ENCODE measurements around the gene NIPSNAP3A. TPM values are rescaled to one million over a fixed set of nuclear protein-coding genes. Genes with fewer than 3 reads are reported as not detected.

Gene NIPSNAP3A
- total RNA-seq, 4 donors from 2014 or later: 21.9 to 42.0 (median 24.4) TPM

DNA sequence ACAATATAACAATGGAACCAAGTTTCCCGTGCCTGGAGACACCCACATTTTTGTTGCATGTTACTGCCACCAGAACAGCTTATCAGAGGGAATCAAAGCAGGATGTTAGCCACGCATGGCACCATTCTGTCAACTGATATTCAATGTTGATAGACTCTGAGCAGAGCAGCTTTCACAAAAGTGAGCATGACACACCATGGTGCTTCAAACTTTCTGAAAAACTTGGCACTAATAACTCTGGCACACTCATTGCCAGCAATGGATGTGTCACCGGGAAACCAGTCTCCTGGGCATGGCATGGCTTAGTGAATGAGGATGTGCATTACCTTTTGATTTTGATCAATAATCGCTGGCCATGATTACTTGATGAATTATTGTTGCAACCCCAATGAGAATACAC, 36.1 kb downstream of the NIPSNAP3A start:
- Histone ChIP-seq H3K9me3 (no peaks in the 10 kb centered on the region), H3K36me3 (peaks cover 29 to 74% of the 10 kb centered on the region in 2 donors)

DNA sequence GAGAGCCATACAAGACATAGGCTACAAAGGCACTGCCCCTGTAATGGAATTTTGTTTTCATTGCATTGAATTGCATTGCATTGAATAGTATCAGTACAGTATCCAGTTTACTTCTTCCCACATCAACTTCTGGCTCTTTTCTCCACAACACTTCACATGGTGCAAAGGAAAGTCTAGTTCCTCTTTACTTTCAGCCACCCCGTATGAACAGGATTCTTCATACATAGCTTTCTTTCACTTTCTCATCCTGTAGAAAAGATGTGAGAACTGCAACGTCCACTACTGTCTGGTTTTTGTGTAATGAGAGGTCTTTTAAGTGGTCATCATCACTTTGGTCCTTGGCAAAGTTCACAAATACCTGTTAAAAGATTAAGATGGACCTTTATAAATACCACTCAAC, 36.6 kb downstream of the NIPSNAP3A start:
- no peak overlapping the region for H3K27ac ChIP-seq
- WGBS, 2 donors (ENCODE audit: low coverage in 1 of 2): 47 to 84% methylated on average over 2 of the region's 2 CpGs
- no peaks in the 10 kb centered on the region for H3K27me3 ChIP-seq
- H3K9me3 ChIP-seq: no peaks in the 10 kb centered on the region
- ATAC-seq: no peak
- TF ChIP-seq EP300 (IDR thresholded peaks at IDR 0.05): no peak
- no peak for TF ChIP-seq CTCF (IDR thresholded peaks at IDR 0.05)
- no peak for TF ChIP-seq POLR2A (IDR thresholded peaks at IDR 0.05)
- TF ChIP-seq POLR2AphosphoS5 (IDR thresholded peaks at IDR 0.05): no peak
- H3K4me1 ChIP-seq: no peaks in the 10 kb centered on the region
- H3K36me3 ChIP-seq: peaks cover 33 to 79% of the 10 kb centered on the region in 2 donors
- no peak overlapping the region for H3K4me3 ChIP-seq

More for the DNA sequence above, 36.1 kb downstream of the NIPSNAP3A start:
- Histone ChIP-seq H3K4me3 (no peak overlapping the region), H3K27ac (no peak overlapping the region), H3K27me3 (no peaks in the 10 kb centered on the region), H3K4me1 (no peaks in the 10 kb centered on the region)
- no peak for TF ChIP-seq EP300 (IDR thresholded peaks at IDR 0.05)
- TF ChIP-seq POLR2AphosphoS5 (IDR thresholded peaks at IDR 0.05): no peak
- no peak for TF ChIP-seq CTCF (IDR thresholded peaks at IDR 0.05)
- TF ChIP-seq POLR2A (IDR thresholded peaks at IDR 0.05): no peak
- no peak for ATAC-seq
- WGBS, 2 donors (ENCODE audit: low coverage in 1 of 2): 87 to 94% methylated on average over 3 to 4 of the region's 4 CpGs

DNA sequence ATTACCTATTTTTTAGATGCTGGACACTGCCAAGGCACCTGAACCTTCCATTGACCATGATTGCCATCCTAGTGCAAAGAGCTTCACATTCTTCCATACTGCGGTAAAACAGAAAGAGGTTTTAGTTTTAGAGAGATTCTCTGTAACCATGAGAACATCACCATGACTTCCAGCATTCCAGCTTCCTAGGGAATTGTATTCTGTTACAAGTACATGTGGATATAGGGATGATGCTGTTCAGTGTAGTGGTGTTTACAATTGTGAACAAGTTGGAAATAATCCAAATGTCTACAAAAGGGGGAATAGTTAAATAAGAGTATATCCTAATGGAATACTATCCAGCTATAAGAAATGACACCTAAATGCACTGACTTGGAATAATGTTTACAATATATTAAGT, 38.8 kb downstream of the NIPSNAP3A start:
- no peak overlapping the region for H3K27ac ChIP-seq
- H3K27me3 ChIP-seq: no peaks in the 10 kb centered on the region
- H3K9me3 ChIP-seq: no peaks in the 10 kb centered on the region
- TF ChIP-seq POLR2A (IDR thresholded peaks at IDR 0.05): no peak
- TF ChIP-seq POLR2AphosphoS5 (IDR thresholded peaks at IDR 0.05): no peak
- no peak for TF ChIP-seq EP300 (IDR thresholded peaks at IDR 0.05)
- TF ChIP-seq CTCF (IDR thresholded peaks at IDR 0.05): no peak
- WGBS, 2 donors (ENCODE audit: low coverage in 1 of 2): 67% methylated on average over 1 of the region's 1 CpG; no CpG with 5 or more reads in 1 of the 2 donors
- H3K4me1 ChIP-seq: no peaks in the 10 kb centered on the region
- H3K4me3 ChIP-seq: no peak overlapping the region
- ATAC-seq: no peak
- H3K36me3 ChIP-seq: peaks cover 40 to 100% of the 10 kb centered on the region in 2 donors

DNA sequence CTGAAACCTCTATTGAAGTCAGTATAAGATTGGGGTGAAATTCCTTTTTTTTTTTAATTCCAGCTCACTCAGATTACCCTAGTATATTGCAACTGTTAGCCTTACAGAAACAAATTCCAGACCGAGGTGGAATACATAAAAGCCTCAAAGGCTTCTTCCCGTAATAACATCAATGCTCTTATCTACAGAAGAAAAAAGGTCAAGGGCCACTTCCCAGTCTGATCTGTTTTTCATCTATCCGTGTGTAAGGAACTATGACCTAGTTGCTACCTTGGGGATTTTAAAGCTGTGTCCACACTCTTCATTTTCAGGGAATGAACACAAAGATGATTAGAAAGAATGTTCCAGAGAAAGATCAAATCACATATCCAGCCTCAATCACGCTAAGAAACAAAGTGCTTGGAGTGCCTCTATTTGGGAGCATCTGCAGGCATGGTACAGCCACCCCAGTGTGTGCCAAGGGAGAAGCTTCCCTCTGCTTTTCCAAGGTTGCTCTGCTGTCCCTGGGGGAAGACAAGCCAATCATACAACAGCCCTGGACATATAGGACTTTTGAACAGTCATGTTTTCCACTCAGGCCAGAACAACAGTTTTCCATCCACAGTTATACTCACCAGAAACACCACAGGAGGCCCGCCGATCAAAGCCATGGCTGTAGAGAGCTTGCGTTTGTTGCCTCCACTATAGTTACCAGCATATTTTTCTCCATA, 40.0 kb downstream of the NIPSNAP3A start:
- 70 to 85% methylated on average over 7 of the region's 7 CpGs for WGBS, 2 donors (ENCODE audit: low coverage in 1 of 2)
- TF ChIP-seq CTCF (IDR thresholded peaks at IDR 0.05): no peak
- TF ChIP-seq EP300 (IDR thresholded peaks at IDR 0.05): no peak
- no peak for TF ChIP-seq POLR2A (IDR thresholded peaks at IDR 0.05)
- no peak for TF ChIP-seq POLR2AphosphoS5 (IDR thresholded peaks at IDR 0.05)
- H3K4me3 ChIP-seq: no peak overlapping the region
- ATAC-seq: no peak
- peaks cover 40 to 100% of the 10 kb centered on the region in 2 donors for H3K36me3 ChIP-seq
- H3K4me1 ChIP-seq: no peaks in the 10 kb centered on the region
- H3K9me3 ChIP-seq: no peaks in the 10 kb centered on the region
- H3K27ac ChIP-seq: no peak overlapping the region
- no peaks in the 10 kb centered on the region for H3K27me3 ChIP-seq

DNA sequence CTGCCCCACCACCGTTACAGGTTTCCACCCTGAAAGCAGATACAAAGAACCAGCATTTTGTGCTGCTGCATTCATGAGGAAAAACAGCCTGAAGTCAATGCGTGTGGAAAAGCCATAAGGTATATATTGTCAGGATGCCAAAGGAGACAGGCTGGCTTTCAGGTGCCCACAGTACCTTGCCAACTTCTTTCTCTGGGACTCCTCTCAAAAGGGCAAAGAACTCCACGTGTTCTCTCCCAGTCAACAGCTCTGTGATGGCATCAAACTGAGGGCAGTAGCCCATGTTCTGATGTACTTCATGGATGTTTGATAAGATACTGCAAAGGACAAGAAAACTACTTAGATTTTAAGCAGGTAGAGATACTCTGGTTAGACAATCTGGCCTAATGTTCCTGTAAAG, 40.8 kb downstream of the NIPSNAP3A start:
- Histone ChIP-seq H3K4me3 (no peak overlapping the region), H3K4me1 (no peaks in the 10 kb centered on the region), H3K9me3 (no peaks in the 10 kb centered on the region), H3K27ac (no peak overlapping the region), H3K36me3 (peaks cover 44 to 100% of the 10 kb centered on the region in 2 donors), H3K27me3 (no peaks in the 10 kb centered on the region)
- ATAC-seq: no peak
- 82 to 83% methylated on average over 1 to 3 of the region's 3 CpGs for WGBS, 2 donors (ENCODE audit: low coverage in 1 of 2)
- TF ChIP-seq CTCF (IDR thresholded peaks at IDR 0.05) (no peak), POLR2AphosphoS5 (IDR thresholded peaks at IDR 0.05) (no peak), EP300 (IDR thresholded peaks at IDR 0.05) (no peak), POLR2A (IDR thresholded peaks at IDR 0.05) (no peak)

All from gastroesophageal sphincter (tissue), 4 donors.